ENCODE data around the gene STT3A. TPM values are rescaled to one million over a fixed set of nuclear protein-coding genes. Genes with fewer than 3 reads are reported as not detected.

STT3A gene
- total and polyA plus RNA-seq, 10 of the 15 experiments (the other 5 are each of a cell fraction or from before 2014, with no cell fraction given): 74.4 to 202 (median 118) TPM

- no peak for TF ChIP-seq MTA3 (IDR thresholded peaks at IDR 0.05; ENCODE audit: borderline replicate concordance, low read length)
- TF ChIP-seq JUND (IDR thresholded peaks at IDR 0.05; ENCODE audit: low read depth, low read length): 0 out of 2 replicates have a peak, but pooled peaks have one; percentile 23
- TF ChIP-seq IRF3 (IDR thresholded peaks at IDR 0.05): peak; percentile 98
- peak; percentile 11; the same call in 1 of the 2 replicates for TF ChIP-seq JUNB (IDR thresholded peaks at IDR 0.05)
- TF ChIP-seq NFXL1 (IDR thresholded peaks at IDR 0.05; ENCODE audit: borderline replicate concordance): no peak
- TF ChIP-seq WRNIP1 (IDR thresholded peaks at IDR 0.05; ENCODE audit: borderline replicate concordance, low read depth, low read length): no peak
- peak; percentile 75 for TF ChIP-seq RELB (IDR thresholded peaks at IDR 0.05; ENCODE audit: low read depth)
- no peak; the same call in 1 of the 2 replicates for TF ChIP-seq NR2F1 (conservative IDR thresholded peaks at IDR 0.05)
- no peak for TF ChIP-seq EZH2 (IDR thresholded peaks at IDR 0.05; ENCODE audit: borderline replicate concordance, control insufficient read depth, low read depth, low read length)
Observed at GRCh38 chr11:125592305-125593113, at the start of gene STT3A (continued).

GRCh38 chr11:125550780-125551179 lies 41.9 kb upstream of the STT3A start:
- intact Hi-C loops (cut with micrococcal nuclease; ENCODE audit: unreplicated experiment) (no loop called here), in situ Hi-C loops (cut with MboI) (no loop called here)
- Histone ChIP-seq H4K20me1 (ENCODE audit: control insufficient read depth, insufficient read depth) (no peaks in the 10 kb centered on the region), H3K36me3 (ENCODE audit: control insufficient read depth in 2 of 2, insufficient read depth in 2 of 2, low read length in 1 of 2) (no peaks in the 10 kb centered on the region), H3K4me2 (ENCODE audit: control insufficient read depth, insufficient read depth) (no peak overlapping the region), H3K9me3 (replicated peaks; ENCODE audit: control insufficient read depth, insufficient read depth, low read length) (peaks cover 20% of the 10 kb centered on the region), H2AFZ (ENCODE audit: control insufficient read depth, low read depth, low read length) (no peak overlapping the region), H3K9ac (ENCODE audit: control insufficient read depth, insufficient read depth, low read length) (no peak overlapping the region), H3K79me2 (ENCODE audit: control insufficient read depth, insufficient read depth, low read length) (no peaks in the 10 kb centered on the region), H3K27ac (ENCODE audit: control insufficient read depth, insufficient read depth) (no peak overlapping the region), H3K27me3 (replicated peaks in 1 of 2; ENCODE audit: control insufficient read depth in 2 of 2, insufficient read depth in 2 of 2, low read length in 1 of 2) (no peaks in the 10 kb centered on the region), H3K4me3 (no peak overlapping the region), H3K4me1 (ENCODE audit: control insufficient read depth, insufficient read depth, low read length) (no peaks in the 10 kb centered on the region)
- ATAC-seq: no peak
- BruUV-seq (replicated peaks): no TSS peak
- POLR2A ChIA-PET: no interaction called here
- WGBS (ENCODE audit: insufficient coverage, insufficient replicate concordance, low lambda C conversion rate, missing lambda C conversion rate): 56% methylated on average over 1 of the region's 1 CpG
- DNase-seq (ENCODE audit: low read depth, low spot score): no peak
- SMC1A ChIA-PET (ENCODE audit: uncharacterized antibody, unreplicated experiment): no interaction called here
- CTCF ChIA-PET: interaction anchor here (0.7 kb wide), 1 partner anchor 18 kb away, joined by 3 read pairs; no protein-coding TSS in a partner anchor
- no peak for FAIRE-seq
- RAD21 ChIA-PET (ENCODE audit: unreplicated experiment): no interaction called here
- no peak for TF ChIP-seq FOXM1 (IDR thresholded peaks at IDR 0.05; ENCODE audit: low read depth, low read length)
- TF ChIP-seq E2F8 (IDR thresholded peaks at IDR 0.05; ENCODE audit: low read depth, partially characterized antibody): no peak

Data from GM12878 (cell line).